Hippocampal formation (tissue), 2 donors: ENCODE data around the gene WDR19.
"Not testable (repeated sequence)": the region's sequence is repeated elsewhere in the genome, so short reads cannot be mapped to it uniquely, and the experiment has no call there.

Experiments
- DNase-seq, 2 donors: peaks; one replicate each; lab custom pipeline; 2025; lab: John Stamatoyannopoulos, UW

The WDR19 gene

GRCh38 chr4:39233114-39233513, 50.8 kb downstream of the WDR19 start:
- no peak for DNase-seq

DNA sequence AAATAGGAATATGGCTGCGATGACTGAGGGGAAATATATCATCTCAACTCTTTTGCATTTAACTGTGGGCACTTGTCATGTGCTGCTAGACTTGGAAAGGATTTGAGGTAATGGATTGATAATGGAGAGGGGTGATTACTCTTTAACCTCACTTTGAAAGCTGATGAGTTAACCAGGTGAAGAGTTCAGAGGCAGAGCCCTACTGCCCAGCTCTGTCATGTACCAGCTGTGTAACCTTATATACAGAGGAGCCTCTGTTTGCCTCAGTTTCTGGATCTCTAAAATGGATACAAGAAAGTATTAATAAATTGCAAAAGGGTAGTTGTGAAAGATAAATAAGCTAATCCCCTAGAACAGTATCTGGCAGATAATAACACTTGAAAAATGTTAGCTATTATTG, 51.5 kb downstream of the WDR19 start:
- DNase-seq: no peak

GRCh38 chr4:39235021-39235420, 52.7 kb downstream of the WDR19 start:
- no peak for DNase-seq

- DNase-seq: no peak
Observed at GRCh38 chr4:39235696-39236095, 53.4 kb downstream of the WDR19 start.

- DNase-seq: no peak
Observed at GRCh38 chr4:39237179-39237578, 54.9 kb downstream of the WDR19 start.

DNA sequence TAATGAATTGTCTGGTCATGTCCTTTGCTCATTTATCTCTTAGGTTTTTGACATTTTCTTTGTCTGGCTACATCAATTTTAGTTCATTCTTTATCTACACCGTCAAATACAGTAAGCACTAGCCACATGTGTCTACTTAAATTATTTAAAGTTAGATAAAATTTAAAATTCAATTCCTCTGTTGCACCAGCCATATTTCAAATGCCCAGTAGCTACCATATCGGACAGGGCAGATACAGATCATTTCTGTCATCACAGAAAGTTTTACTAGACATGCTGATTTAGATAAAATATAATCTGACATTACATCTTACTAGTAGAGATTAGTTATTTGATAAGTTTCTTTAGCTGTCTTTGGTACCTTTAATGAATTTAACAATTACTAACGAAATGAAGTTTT, 61.1 kb downstream of the WDR19 start:
- DNase-seq: no peak

DNA sequence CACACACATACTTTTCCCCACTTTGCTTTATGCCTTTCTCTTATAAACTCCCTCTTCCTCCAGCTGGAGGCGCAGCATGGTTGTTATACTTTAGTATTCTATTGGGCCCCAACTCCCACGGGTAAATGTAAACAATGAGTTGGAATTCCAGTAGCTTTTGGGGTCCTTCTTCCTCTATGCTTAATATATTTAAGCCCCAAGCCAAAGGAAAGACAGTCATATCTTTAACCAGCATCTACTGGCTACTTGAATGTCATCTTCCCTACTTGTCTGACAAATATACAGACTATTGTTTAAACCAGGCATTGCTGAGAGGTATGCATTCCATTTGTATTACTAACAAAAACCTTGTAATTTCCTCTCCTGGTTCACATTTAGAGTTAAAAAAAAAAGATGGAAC, 72.9 kb downstream of the WDR19 start:
- DNase-seq: no peak

GRCh38 chr4:39255871-39256270, 73.5 kb downstream of the WDR19 start:
- no peak for DNase-seq

DNA sequence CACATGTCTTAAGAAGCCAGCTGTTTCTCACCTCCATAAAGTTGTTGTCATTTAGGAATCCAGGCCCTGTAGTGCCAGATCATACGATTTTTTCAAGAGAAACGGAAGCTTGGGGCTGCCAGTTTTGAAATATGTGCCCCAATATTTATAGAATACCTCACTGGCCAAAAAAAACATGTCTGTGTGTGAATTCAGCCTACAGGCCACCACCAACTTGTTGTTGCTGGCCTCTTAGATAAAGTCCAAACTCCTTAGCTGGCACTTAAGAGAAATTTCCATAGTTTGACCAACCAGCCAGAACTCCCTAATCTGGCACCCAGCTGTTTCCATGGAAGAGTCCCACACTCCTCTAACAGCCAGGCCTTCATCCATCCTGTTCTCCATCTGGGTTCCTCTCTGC, 74.1 kb downstream of the WDR19 start:
- no peak for DNase-seq

- DNase-seq: no peak
Observed at GRCh38 chr4:39259571-39260330, 77.4 kb downstream of the WDR19 start.

GRCh38 chr4:39263895-39264294, 81.6 kb downstream of the WDR19 start:
- DNase-seq: no peak

GRCh38 chr4:39274503-39274902, 92.2 kb downstream of the WDR19 start:
- DNase-seq: no peak

GRCh38 chr4:39277661-39278060, 95.3 kb downstream of the WDR19 start:
- DNase-seq: not testable (repeated sequence)

- no peak for DNase-seq
Observed at GRCh38 chr4:39278476-39278875, 96.1 kb downstream of the WDR19 start.

- no peak for DNase-seq
Observed at GRCh38 chr4:39279416-39279815, 97.1 kb downstream of the WDR19 start.

DNA sequence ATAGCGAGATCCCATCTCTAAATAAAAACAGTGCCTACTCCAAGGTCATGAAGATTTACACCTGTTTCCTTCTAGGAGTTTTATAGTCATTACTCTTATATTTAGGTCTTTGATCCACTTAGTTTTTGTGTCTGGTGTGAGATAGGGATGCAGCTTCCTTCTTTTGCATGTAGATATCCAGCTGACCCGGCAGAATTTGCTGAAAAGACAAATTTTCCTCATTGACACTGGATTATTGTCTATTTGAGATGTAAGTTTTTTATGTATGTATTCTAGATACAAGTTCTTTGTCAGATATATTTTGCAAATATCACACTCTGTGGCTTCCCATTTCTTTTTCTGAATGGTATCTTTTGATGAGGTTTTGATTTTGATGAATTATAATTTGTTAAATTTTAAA, 98.4 kb downstream of the WDR19 start:
- no peak for DNase-seq

DNA sequence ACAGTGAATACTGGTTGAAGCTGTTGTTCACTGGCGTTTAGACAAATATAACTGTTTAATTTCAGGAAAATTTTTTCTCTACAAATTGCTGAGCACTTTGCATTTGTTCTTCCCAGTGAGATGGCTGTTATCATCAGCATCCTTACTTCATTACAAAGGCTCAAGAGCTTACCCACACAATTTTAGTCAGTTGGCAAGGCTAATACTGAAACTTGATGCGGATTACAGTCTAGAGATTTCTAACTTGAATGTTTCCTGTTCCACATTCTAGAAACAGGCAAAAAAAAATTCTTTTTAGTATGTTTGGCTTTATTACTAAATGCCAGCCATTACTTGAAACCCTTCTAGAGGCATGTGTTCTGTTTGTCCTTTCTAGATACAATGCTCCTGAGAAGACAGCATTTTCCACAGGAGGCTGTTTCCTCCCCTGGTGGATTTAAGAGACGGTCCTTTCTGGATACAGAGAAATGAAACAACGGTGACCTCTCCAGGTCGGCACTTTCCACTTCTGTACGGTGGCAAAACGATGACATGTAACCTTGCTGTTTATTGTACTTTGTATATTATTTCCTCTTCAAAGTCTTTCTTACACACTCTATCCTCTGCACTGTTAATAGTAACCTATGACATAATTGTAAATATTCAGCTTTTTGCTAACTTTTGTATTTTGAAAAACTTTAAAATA, 102.9 kb downstream of the WDR19 start:
- no peak for DNase-seq

DNA sequence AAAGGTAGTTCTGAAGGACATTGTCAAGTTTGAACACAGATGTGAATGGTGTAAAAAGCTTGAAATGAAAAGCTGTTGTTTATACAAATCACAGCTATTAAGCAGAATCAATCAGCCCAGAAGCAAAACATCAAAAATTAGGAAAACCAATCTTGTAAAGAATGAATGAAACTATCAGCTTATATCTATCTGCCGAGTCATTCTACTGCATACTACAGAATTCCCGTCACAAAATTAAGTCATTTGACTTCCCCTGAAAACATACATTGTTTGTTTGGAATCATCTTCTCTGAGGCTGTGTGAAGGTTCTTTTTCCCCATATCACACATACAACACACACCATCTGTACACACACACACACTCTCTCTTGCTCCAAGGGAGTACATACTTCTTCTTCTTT, 103.5 kb downstream of the WDR19 start:
- DNase-seq: no peak

- no peak for DNase-seq
Observed at GRCh38 chr4:39286263-39286662, 103.9 kb downstream of the WDR19 start.

DNA sequence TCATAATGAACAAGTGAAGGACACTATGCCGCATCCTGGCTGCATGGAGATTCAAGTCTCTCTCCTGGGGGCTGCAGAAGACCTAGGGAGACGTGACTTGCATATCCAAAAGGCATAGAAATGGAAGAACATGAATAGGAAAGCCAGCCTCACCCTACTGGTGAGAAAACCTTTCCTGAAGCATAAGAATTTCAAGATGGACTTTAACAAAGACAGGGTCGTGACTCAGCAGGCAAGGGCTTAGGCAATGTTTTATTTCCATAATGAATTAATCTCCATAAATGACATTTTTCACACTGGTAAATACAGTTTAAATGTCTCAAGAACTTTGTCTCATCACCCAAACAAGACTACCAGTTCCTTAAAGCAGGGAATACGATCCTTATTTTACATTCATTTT, 104.9 kb downstream of the WDR19 start:
- no peak for DNase-seq

GRCh38 chr4:39291686-39292085, 109.4 kb downstream of the WDR19 start:
- no peak for DNase-seq

- not testable (repeated sequence) for DNase-seq
Observed at GRCh38 chr4:39292433-39292832, 110.1 kb downstream of the WDR19 start.

DNA sequence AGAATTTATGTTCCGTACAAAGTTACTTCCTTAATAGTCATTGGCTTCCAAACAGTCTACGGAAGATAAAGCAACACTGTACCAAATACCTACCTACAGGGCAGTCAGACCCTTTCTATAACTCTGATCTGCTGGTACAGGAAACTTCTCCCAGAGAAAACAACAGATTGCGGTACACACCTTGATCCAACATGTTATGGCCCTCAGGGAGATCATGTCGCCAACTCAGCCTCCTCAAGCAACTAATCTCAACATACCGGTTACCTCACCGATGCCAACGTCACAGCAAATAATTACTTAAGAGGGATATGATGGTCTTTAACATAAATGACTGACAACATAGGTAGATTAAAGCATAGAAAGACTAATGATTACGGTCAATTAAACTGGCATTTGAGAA, 113.5 kb downstream of the WDR19 start:
- no peak for DNase-seq

GRCh38 chr4:39302901-39303300, 120.6 kb downstream of the WDR19 start:
- DNase-seq: no peak
